ENCODE data around the gene TLE7.

The TLE7 gene
- total RNA-seq = 0 to 0.10 (median 0) reads per million in 9 experiments

DNA sequence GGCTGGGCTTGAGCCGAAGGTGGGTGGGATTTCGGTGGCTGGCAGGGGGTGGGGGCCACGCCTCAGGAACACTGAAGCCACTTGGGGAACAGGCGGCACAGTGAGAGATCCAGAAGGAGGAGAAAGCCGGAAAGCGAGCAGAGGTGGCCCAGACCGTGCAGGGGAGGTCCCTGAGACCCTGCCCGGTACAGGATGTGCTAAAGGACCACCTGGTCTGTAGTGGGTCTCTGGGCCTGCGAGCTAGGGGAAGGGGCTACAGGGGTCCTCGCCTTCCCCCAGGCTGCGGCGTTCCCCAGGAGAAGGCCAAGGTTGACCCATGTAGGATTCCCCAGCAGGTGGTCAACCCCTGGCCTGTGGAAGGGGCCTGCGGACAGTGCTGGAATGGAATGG is at the start of gene TLE7:
TLE7 (minus strand) TSS at position 4 of the 390 bp plus-strand sequence. CDS start 8,730 bp downstream, outside the sequence.
- Mint-ChIP-seq H3K36me3 (ENCODE audit: insufficient read depth) (no peaks in the 10 kb centered on the region), H3K9me3 (peaks cover 6 to 9% of the 10 kb centered on the region in 2 donors), H3K4me3 (no peak within 1 kb of the TSS), H3K27me3 (peaks cover 22 to 41% of the 10 kb centered on the region in 2 donors), H3K27ac (no peak within 1 kb of the TSS), H3K4me1 (ENCODE audit: low read depth in 2 of 2) (peaks cover 0 to 1% of the 10 kb centered on the region in 2 donors)
- ATAC-seq (replicated peaks) (no peak), DNase-seq (no peak)

DNA sequence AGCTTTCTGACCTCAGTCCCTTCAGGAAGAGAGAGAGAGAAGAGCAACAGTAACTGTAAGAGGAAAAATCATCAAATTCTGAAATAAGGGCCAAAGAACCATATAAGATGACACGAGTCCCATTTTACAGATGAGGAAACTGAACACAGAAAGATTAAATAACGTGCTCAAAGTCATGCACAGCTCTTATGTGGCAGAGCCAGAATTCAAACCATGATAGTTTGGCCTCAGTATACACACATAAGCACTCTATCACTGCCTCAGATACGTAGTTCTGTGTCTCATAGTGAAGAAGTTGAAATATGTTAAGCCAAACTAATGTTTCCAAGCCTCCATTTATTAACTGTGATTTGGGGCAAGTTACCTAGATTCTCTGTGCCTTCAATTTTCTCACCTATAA is 49.2 kb upstream of the TLE7 start:
- Mint-ChIP-seq H3K4me1 (ENCODE audit: low read depth in 2 of 2) (no peaks in the 10 kb centered on the region), H3K4me3 (no peak overlapping the region), H3K9me3 (no peaks in the 10 kb centered on the region), H3K36me3 (ENCODE audit: insufficient read depth) (peaks cover 2% of the 10 kb centered on the region), H3K27me3 (peaks cover 7 to 12% of the 10 kb centered on the region in 2 donors), H3K27ac (no peak overlapping the region)
- DNase-seq = no peak
- no peak for ATAC-seq (replicated peaks)

DNA sequence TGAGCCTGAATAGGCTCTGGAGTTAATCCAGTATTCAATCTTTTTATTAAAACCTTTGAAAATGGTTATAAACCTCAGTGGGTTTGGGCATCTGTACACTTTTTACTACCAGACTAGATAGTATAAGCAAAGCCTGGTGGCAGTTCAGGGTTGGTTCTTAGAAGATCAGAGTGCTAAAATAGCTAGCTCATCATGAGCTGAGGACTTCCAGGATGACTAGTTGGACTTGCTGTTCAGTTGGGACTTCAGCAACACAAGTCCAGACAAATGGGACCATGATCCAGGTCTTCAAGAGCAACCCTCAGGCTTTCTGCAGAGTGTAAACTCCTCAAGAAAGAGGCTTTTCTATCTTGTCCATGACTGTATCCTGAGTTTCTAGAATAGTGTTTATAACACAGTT is 48.5 kb upstream of the TLE7 start:
- DNase-seq (no peak), ATAC-seq (replicated peaks) (no peak)
- Mint-ChIP-seq H3K27ac (no peak overlapping the region), H3K4me3 (no peak overlapping the region), H3K9me3 (no peaks in the 10 kb centered on the region), H3K4me1 (ENCODE audit: low read depth in 2 of 2) (no peaks in the 10 kb centered on the region), H3K27me3 (peaks cover 7 to 12% of the 10 kb centered on the region in 2 donors), H3K36me3 (ENCODE audit: insufficient read depth) (peaks cover 2% of the 10 kb centered on the region)

DNA sequence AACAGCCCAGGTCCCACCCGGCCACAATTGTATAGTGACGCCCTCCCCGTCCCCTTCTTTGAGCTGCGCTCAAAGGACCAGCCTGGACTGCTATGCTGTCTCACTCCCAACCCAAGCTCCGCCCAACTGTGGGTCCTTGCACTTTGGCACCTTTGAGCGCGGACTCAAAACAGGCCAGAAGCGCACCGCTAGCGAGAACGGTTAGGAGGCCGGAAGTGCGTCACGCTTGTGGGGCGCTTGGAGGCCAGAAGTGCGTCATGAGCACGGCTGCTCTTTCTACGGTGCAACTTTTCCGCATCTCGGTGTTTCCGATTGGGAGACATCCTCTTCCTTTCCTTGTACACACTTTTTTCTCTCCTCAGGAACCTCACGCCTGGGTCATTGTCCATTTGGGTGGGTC is 47.3 kb upstream of the TLE7 start, which contains the start of gene ZNF19:
ZNF19 (minus strand) TSS at position 203 of the 400 bp plus-strand sequence. CDS start 7,210 bp downstream, outside the sequence.
- DNase-seq = no peak
- H3K4me1 Mint-ChIP-seq (ENCODE audit: low read depth in 2 of 2) = peaks cover 2 to 6% of the 10 kb centered on the region in 2 donors
- ATAC-seq (replicated peaks) = no peak
- H3K27ac Mint-ChIP-seq = no peak within 1 kb of the TSS
- peaks cover 7 to 12% of the 10 kb centered on the region in 2 donors for H3K27me3 Mint-ChIP-seq
- H3K36me3 Mint-ChIP-seq (ENCODE audit: insufficient read depth) = peaks cover 5% of the 10 kb centered on the region
- H3K9me3 Mint-ChIP-seq = no peaks in the 10 kb centered on the region
- no peak within 1 kb of the TSS for H3K4me3 Mint-ChIP-seq

DNA sequence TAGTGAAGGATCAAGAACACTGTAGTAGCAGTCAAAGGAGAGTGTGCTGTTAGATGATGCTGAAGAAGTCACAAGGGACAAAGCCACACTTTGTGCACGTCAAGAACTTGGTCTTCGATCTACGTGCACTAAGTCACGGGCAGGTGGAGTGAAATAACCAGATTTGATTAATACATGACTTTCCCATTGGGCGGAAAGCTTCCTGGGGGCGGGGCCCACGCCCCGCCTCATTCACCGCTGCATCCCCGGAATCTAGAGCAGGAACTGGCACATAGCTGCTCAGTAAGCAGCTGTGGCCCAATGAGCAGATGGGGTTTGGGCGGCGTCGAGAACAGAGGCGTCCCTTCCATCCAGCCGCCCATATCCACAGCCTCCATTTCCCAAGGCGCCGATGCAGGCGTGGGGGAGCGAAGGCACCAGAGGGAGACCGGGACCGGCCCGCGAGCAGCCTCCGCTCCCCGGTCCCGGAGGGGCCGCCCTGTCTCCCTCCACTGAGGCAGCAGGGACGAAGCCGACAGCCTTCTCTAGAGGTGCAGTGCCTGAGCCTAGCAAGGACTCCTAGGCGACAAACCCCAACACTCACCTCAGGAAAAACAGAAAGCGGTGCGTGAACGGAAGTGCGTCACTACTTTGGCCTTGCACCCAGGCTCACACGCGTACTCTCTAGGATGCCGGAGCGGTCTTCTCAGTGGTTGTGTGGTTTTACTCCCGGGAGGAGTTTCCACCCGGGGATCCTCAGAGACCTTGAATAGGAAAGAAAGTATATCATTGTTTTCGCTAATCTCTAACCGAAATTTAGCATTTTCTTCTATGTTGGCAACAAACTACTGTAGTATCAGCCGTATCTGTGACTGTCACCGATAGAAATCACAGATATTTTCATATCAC is 42.4 kb upstream of the TLE7 start:
- H3K4me3 Mint-ChIP-seq = peak overlapping the region; percentile 83 to 87

DNA sequence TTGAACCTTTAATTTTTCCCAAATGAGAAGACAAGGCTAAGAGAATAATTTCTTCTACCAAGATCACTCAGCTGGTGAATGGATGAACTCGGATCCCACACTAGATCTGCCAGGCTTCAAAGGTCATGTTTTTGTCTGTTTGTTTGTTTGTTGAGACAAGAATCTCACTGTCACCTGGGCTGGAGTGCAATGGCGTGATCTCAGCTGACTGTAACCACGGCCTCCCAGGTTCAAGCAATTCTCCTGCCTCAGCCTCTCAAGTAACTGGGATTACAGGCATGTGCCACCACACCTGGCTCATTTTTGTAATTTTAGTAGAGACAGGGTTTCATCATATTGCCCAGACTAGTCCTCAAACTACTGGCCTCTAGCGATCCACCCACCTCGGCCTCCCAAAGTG is 40.7 kb upstream of the TLE7 start:
- H3K4me3 Mint-ChIP-seq = no peak overlapping the region
- peaks cover 8 to 13% of the 10 kb centered on the region in 2 donors for H3K4me1 Mint-ChIP-seq (ENCODE audit: low read depth in 2 of 2)
- H3K36me3 Mint-ChIP-seq (ENCODE audit: insufficient read depth) = peaks cover 4% of the 10 kb centered on the region
- H3K9me3 Mint-ChIP-seq = no peaks in the 10 kb centered on the region
- DNase-seq = no peak
- no peak for ATAC-seq (replicated peaks)
- peaks cover 3 to 7% of the 10 kb centered on the region in 2 donors for H3K27me3 Mint-ChIP-seq
- no peak overlapping the region for H3K27ac Mint-ChIP-seq

More for the DNA sequence above, 42.4 kb upstream of the TLE7 start:
- Mint-ChIP-seq H3K36me3 (ENCODE audit: insufficient read depth) (peaks cover 7% of the 10 kb centered on the region), H3K9me3 (no peaks in the 10 kb centered on the region), H3K27me3 (peaks cover 7 to 12% of the 10 kb centered on the region in 2 donors), H3K27ac (peak overlapping the region; percentile 87 to 94), H3K4me1 (ENCODE audit: low read depth in 2 of 2) (peaks cover 8 to 13% of the 10 kb centered on the region in 2 donors)
- ATAC-seq (replicated peaks) = peak; percentile 83
- DNase-seq = peak; percentile 73 to 75 (median 74)

DNA sequence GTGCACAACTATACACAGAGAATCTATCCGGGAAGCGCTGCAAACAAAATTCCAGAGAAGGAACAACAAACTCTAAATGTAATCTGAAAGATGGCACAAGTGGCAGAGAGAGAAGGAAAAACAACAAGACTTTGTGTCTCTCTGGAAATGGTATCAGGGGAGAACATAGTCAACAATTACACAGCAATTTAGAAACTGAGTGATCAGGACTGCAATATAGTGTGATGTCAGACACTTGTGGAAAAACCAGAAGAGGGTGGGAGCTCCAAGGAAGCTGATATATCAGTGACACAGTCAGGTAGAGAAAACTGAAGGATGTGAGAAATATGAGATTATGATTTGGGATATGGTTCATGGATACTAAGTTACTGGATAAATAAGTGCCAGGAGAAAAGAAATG is 39.1 kb upstream of the TLE7 start:
- peaks cover 4% of the 10 kb centered on the region for H3K36me3 Mint-ChIP-seq (ENCODE audit: insufficient read depth)
- ATAC-seq (replicated peaks) (no peak), DNase-seq (no peak)
- H3K27me3 Mint-ChIP-seq = no peaks in the 10 kb centered on the region
- H3K27ac Mint-ChIP-seq = peak overlapping the region in 1 of 2 donors; percentile 0
- no peaks in the 10 kb centered on the region for H3K9me3 Mint-ChIP-seq
- peaks cover 8 to 13% of the 10 kb centered on the region in 2 donors for H3K4me1 Mint-ChIP-seq (ENCODE audit: low read depth in 2 of 2)
- H3K4me3 Mint-ChIP-seq = no peak overlapping the region

DNA sequence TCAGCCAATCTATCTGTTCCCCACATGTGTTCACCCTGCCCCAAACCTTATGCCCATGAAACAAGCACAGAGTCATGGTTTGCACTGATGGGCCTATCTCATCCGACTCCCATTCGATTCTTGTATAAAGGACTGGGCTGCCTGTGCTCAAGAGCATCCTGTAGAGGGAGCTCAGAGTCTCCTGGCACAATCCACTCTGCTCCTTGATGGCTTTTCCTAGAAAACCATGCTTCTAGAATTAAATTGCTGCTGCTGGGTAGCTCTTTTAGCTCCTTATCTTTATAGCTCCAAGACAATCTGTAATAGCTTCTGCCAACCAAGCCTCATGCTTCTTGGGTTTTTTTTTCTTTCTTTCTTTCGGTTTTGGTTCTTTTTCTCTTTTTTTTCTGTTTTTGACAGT is 37.6 kb upstream of the TLE7 start:
- peaks cover 7 to 8% of the 10 kb centered on the region in 2 donors for H3K4me1 Mint-ChIP-seq (ENCODE audit: low read depth in 2 of 2)
- no peaks in the 10 kb centered on the region for H3K27me3 Mint-ChIP-seq
- no peaks in the 10 kb centered on the region for H3K9me3 Mint-ChIP-seq
- no peak overlapping the region for H3K27ac Mint-ChIP-seq
- no peak for DNase-seq
- H3K4me3 Mint-ChIP-seq = no peak overlapping the region
- H3K36me3 Mint-ChIP-seq (ENCODE audit: insufficient read depth) = peaks cover 4% of the 10 kb centered on the region
- no peak for ATAC-seq (replicated peaks)

DNA sequence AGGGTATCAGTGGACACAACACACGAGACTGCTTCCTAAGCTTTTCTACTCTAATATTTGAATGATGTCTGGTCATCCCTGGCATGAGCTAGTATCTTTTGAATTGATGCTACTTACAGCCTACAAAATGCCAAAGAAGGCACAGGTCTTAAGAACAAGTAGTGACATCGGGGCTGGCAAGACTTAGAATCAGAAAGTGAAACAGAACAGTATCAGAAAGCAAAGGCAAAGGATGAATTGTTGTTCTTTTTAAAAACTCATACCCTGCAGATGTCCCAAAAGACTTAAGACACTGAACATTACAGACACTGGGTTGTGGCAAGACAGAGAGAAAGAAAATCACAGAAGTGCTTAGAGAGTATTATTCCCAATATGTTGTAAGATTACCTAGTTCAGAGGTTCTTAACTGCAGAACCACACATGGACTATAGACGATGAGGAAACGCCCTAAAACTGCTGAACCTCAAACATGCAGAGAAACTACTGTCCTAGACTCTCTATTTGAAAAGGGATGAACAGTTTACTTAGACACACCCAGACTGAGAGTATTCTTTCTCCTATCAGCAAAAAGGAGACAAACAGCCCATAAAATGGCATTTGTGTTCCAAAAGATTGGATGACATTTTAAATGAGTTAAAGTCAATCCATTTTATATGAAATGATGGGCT is 34.7 kb upstream of the TLE7 start:
- no peaks in the 10 kb centered on the region for H3K4me1 Mint-ChIP-seq (ENCODE audit: low read depth in 2 of 2)
- no peak overlapping the region for H3K4me3 Mint-ChIP-seq
- no peak overlapping the region for H3K27ac Mint-ChIP-seq
- H3K36me3 Mint-ChIP-seq (ENCODE audit: insufficient read depth) = no peaks in the 10 kb centered on the region
- no peak for ATAC-seq (replicated peaks)
- H3K27me3 Mint-ChIP-seq = no peaks in the 10 kb centered on the region
- no peaks in the 10 kb centered on the region for H3K9me3 Mint-ChIP-seq
- no peak for DNase-seq

DNA sequence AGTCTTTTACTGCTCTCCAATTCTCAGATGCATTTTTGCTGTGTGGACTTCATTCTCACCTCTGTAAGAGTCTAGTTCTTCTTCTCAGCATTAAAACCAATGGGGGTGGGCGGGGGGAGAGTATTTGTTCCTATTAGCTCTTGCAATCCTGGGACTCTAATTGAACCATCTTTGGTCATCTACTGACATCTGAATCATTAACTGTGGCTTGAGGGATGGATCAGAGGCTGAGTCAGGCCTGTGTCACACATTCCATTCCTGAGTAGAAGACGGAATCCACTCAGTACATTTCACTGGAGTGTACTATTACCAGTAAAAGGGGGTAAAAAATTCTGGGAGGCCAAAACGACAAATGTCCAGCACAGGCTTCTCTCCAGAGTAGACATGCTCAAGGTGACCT is 33.0 kb upstream of the TLE7 start:
- H3K4me1 Mint-ChIP-seq (ENCODE audit: low read depth in 2 of 2) = no peaks in the 10 kb centered on the region
- no peak for ATAC-seq (replicated peaks)
- H3K27ac Mint-ChIP-seq = no peak overlapping the region
- H3K4me3 Mint-ChIP-seq = no peak overlapping the region
- DNase-seq = no peak
- H3K9me3 Mint-ChIP-seq = no peaks in the 10 kb centered on the region
- no peaks in the 10 kb centered on the region for H3K27me3 Mint-ChIP-seq
- no peaks in the 10 kb centered on the region for H3K36me3 Mint-ChIP-seq (ENCODE audit: insufficient read depth)

DNA sequence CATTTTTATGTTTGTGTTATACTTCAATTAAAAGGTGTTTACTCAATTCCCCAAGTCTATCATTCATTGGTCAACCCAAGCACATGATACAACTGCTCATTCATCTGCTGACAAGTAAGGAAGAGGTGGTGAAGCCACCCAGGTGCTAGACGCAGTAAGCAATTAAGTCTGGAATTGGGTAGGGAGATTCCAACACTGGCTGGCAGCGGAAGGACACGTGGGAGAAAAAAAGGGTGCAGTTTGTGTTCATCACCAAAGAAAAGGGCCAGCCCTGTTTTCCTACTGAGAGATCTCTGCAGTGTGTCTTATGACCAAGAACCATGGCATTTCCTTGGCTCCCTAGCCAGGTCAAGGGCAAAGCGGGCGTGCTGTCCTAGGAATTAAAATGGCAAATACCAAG is 32.0 kb upstream of the TLE7 start:
- no peaks in the 10 kb centered on the region for H3K9me3 Mint-ChIP-seq
- ATAC-seq (replicated peaks) = no peak

DNA sequence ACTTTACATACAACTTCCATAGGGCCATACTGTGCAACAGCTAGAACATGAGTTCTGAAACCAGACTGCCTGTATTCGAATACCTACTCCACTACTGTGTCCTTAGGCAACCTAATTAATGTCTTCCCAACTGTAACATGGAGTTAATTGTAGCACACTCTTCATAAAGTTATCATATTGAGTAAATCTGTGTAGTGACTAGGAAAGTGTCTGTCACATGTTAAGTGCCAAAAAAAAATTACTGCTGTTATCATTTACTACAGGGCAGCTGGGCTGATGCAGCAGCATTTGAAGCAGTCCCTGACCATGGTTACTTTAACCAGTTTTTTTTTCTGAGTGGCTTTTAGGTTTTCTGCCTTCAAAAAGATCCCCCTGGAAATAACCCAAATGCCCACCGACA is 31.1 kb upstream of the TLE7 start:
- no peaks in the 10 kb centered on the region for H3K9me3 Mint-ChIP-seq
- H3K27ac Mint-ChIP-seq = no peak overlapping the region
- H3K36me3 Mint-ChIP-seq (ENCODE audit: insufficient read depth) = peaks cover 2% of the 10 kb centered on the region
- no peak for ATAC-seq (replicated peaks)
- no peaks in the 10 kb centered on the region for H3K27me3 Mint-ChIP-seq
- no peaks in the 10 kb centered on the region for H3K4me1 Mint-ChIP-seq (ENCODE audit: low read depth in 2 of 2)
- no peak overlapping the region for H3K4me3 Mint-ChIP-seq
- DNase-seq = no peak

More for the DNA sequence above, 32.0 kb upstream of the TLE7 start:
- no peaks in the 10 kb centered on the region for H3K27me3 Mint-ChIP-seq
- H3K27ac Mint-ChIP-seq = no peak overlapping the region
- H3K4me3 Mint-ChIP-seq = no peak overlapping the region
- DNase-seq = no peak
- H3K4me1 Mint-ChIP-seq (ENCODE audit: low read depth in 2 of 2) = no peaks in the 10 kb centered on the region
- H3K36me3 Mint-ChIP-seq (ENCODE audit: insufficient read depth) = no peaks in the 10 kb centered on the region

DNA sequence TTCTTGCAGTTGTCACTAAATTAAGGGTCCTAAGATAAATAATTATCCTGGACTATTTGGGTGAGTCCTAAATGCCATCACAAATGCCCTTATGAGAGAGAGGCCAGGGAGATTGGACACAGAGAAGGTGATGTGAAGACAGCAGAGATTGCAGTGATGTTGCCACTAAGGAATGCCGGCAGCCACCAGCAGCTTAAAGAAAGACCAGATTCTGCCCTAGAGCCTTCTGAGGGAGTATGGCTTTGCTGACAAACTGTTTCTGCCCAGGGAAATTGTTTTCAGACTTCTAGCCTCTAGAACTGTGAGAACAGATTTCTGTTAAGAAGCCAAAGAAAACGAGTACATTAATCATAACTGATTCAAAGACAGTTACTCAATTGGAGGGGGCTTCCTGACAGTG is 30.2 kb upstream of the TLE7 start:
- Mint-ChIP-seq H3K36me3 (ENCODE audit: insufficient read depth) (peaks cover 4% of the 10 kb centered on the region), H3K27me3 (no peaks in the 10 kb centered on the region), H3K9me3 (peaks cover 0 to 2% of the 10 kb centered on the region in 2 donors), H3K4me1 (ENCODE audit: low read depth in 2 of 2) (no peaks in the 10 kb centered on the region), H3K27ac (no peak overlapping the region), H3K4me3 (no peak overlapping the region)
- ATAC-seq (replicated peaks) (no peak), DNase-seq (no peak)

All from effector memory CD8-positive, alpha-beta T cell (primary cell).